PFSK-1 (cell line): Measurements from ENCODE around the gene NME7.

ENCODE experiments used
- POLR2AphosphoS5 ChIP-seq: IDR thresholded peaks from 2 replicates; pipeline ENCODE4 v1.6.1; 2012; ENCODE audit warnings: low read depth, mild to moderate bottlenecking, control low read depth, low read length, moderate library complexity
- REST ChIP-seq, 2 experiments: IDR thresholded peaks; 2 replicates each; pipeline versions ENCODE4 v1.6.1 to v1.8.0; 2011 to 2012; ENCODE audit warnings: low read depth in 2 of 2, low read length in 2 of 2, control low read depth in 1 of 2, inconsistent platforms in 1 of 2, mild to moderate bottlenecking in 1 of 2, moderate library complexity in 1 of 2; ENCODE audit not compliant: insufficient read depth in 1 of 2
- SIN3A ChIP-seq: IDR thresholded peaks from 2 replicates; pipeline ENCODE4 v1.6.1; 2012; ENCODE audit warnings: mild to moderate bottlenecking, low read length, moderate library complexity, borderline replicate concordance; ENCODE audit not compliant: insufficient read depth
- TAF1 ChIP-seq: IDR thresholded peaks from 2 replicates; pipeline ENCODE4 v1.6.1; 2012; ENCODE audit warnings: low read length, control low read depth, borderline replicate concordance; ENCODE audit not compliant: insufficient read depth

- TF ChIP-seq POLR2AphosphoS5 (no peak), REST (IDR thresholded peaks at IDR 0.05; ENCODE audit: insufficient read depth in 1 of 2, low read depth in 2 of 2, low read length in 2 of 2) (no peak), TAF1 (no peak), SIN3A (no peak)
These were observed 61.6 kb downstream of the NME7 start for GRCh38 chr1:169305948-169306347.
